HCT116 (cell line): ENCODE data around the gene GHDC. TPM values are rescaled to one million over a fixed set of nuclear protein-coding genes. Genes with fewer than 3 reads are reported as not detected.

Experiments
- ATAC-seq: fragments of 200-7000 bp; cut with Tn5 transposase; 2 replicates; pipeline ENCODE4 v1.9.1; 2020; ENCODE audit warnings: mild to moderate bottlenecking, moderate library complexity
- BruUV-seq: library from RNA; stranded (reverse); fragments of 400-500 nt; replicated peaks from 2 replicates; lab custom pipeline; 2021; lab: Mats Ljungman, UMichigan
- CTCF ChIA-PET: fragments of 300-600 bp; sonication (Branson Sonifier 250); formaldehyde crosslinking; loops from one replicate; lab custom pipeline; 2021; ENCODE audit warnings: antibody characterized with exemption; lab: Charles Lee
- POLR2A ChIA-PET: fragments of 300-600, 350-600 bp; sonication (Branson Sonifier 250); formaldehyde crosslinking; loops from one replicate; lab custom pipeline; 2021; ENCODE audit warnings: antibody characterized with exemption; lab: Charles Lee
- RAD21 ChIA-PET, 2 experiments: fragments of 300-600 bp; sonication (Branson Sonifier 250); formaldehyde crosslinking; loops; one replicate each; lab custom pipeline; 2023; ENCODE audit warnings: low total read pairs in 2 of 2; ENCODE audit not compliant: uncharacterized antibody in 2 of 2, unreplicated experiment in 2 of 2, low non-redundant PET in 1 of 2; lab: Charles Lee
- DNase-seq: peaks from one replicate; pipeline ENCODE4 v3.0.0-alpha.2; 2010; ENCODE audit warnings: low read depth, low spot score
- H2AFZ ChIP-seq: fragments of 200-600 bp; shearing (Covaris generic), sonication (generic); 2 replicates; pipeline ENCODE4 v1.6.1; 2017; ENCODE audit warnings: low read depth, mixed run types, mixed read lengths, antibody characterized with exemption, low read length; ENCODE audit not compliant: poor library complexity, severe bottlenecking
- H3K27ac ChIP-seq: 2 replicates; pipeline ENCODE4 v1.5.1; 2012; ENCODE audit warnings: low read depth, low read length
- H3K27me3 ChIP-seq: fragments of 200-600 bp; sonication (generic); 2 replicates; pipeline ENCODE4 v1.6.1; 2016; ENCODE audit warnings: mixed run types, low read length, mixed read lengths; ENCODE audit not compliant: insufficient read depth
- H3K36me3 ChIP-seq, 2 experiments: fragments of 200-500 bp in 1 of 2; fragments of 200-600 bp in 1 of 2; sonication (Bioruptor generic) in 1 of 2; sonication (generic) in 1 of 2; 2 replicates each; pipeline versions ENCODE4 v1.5.1 to v1.6.1; 2014 to 2016; ENCODE audit warnings: low read length in 2 of 2, inconsistent platforms in 1 of 2, mixed read lengths in 1 of 2, mixed run types in 1 of 2; ENCODE audit not compliant: insufficient read depth in 2 of 2, control insufficient read depth in 1 of 2
- H3K4me1 ChIP-seq, 2 experiments: fragments of 200-600 bp in 1 of 2; sonication (generic) in 1 of 2; 2 replicates each; pipeline versions ENCODE4 v1.5.1 to v1.6.1; 2012 to 2017; ENCODE audit warnings: low read length in 2 of 2, inconsistent platforms in 1 of 2, mild to moderate bottlenecking in 1 of 2, mixed read lengths in 1 of 2, mixed run types in 1 of 2, moderate library complexity in 1 of 2; ENCODE audit not compliant: insufficient read depth in 2 of 2, control insufficient read depth in 1 of 2
- H3K4me2 ChIP-seq: fragments of 200-600 bp; sonication (generic); 2 replicates; pipeline ENCODE4 v1.6.1; 2017; ENCODE audit warnings: mixed run types, low read length, mixed read lengths
- H3K4me3 ChIP-seq, 2 experiments: fragments of 200-600 bp in 1 of 2; sonication (generic) in 1 of 2; replicated peaks in 1 of 2; 2 replicates each; pipeline ENCODE4 v1.5.1; 2011 to 2016; ENCODE audit warnings: low read length in 2 of 2, control low read depth in 1 of 2, low read depth in 1 of 2, mild to moderate bottlenecking in 1 of 2, mixed read lengths in 1 of 2, mixed run types in 1 of 2
- H3K79me2 ChIP-seq: fragments of 200-600 bp; sonication (generic); 2 replicates; pipeline ENCODE4 v1.6.1; 2017; ENCODE audit warnings: mild to moderate bottlenecking, mixed run types, low read length, moderate library complexity, mixed read lengths; ENCODE audit not compliant: insufficient read depth
- H3K9ac ChIP-seq: fragments of 200-600 bp; sonication (generic); 2 replicates; pipeline ENCODE4 v1.6.1; 2016; ENCODE audit warnings: low read length, mixed read lengths
- H3K9me2 ChIP-seq: fragments of 200-600 bp; sonication (generic), shearing (Covaris generic); 2 replicates; pipeline ENCODE4 v1.6.1; 2017; ENCODE audit warnings: mixed run types, mild to moderate bottlenecking, moderate library complexity; ENCODE audit not compliant: insufficient read depth
- H3K9me3 ChIP-seq, 2 experiments: fragments of 200-500 bp in 1 of 2; fragments of 200-600 bp in 1 of 2; sonication (Bioruptor generic) in 1 of 2; sonication (generic) in 1 of 2; 2 replicates each; pipeline ENCODE4 v1.6.1; 2014 to 2017; ENCODE audit warnings: low read length in 2 of 2, mixed read lengths in 2 of 2, inconsistent platforms in 1 of 2, low read depth in 1 of 2, mild to moderate bottlenecking in 1 of 2, mixed run types in 1 of 2, moderate library complexity in 1 of 2; ENCODE audit not compliant: control insufficient read depth in 1 of 2, insufficient read depth in 1 of 2
- H4K20me1 ChIP-seq: fragments of 200-600 bp; sonication (generic), shearing (Covaris generic); 2 replicates; pipeline ENCODE4 v1.6.1; 2017; ENCODE audit warnings: mixed run types, mild to moderate bottlenecking, moderate library complexity; ENCODE audit not compliant: insufficient read depth
- CEBPB ChIP-seq: IDR thresholded peaks from 2 replicates; pipeline ENCODE4 v1.6.1; 2012; ENCODE audit warnings: low read depth
- EGR1 ChIP-seq: IDR thresholded peaks from 2 replicates; pipeline ENCODE4 v1.6.1; 2012; ENCODE audit warnings: low read depth
- ELF1 ChIP-seq: IDR thresholded peaks from 2 replicates; pipeline ENCODE4 v1.6.1; 2012; ENCODE audit warnings: low read depth, borderline replicate concordance
- EZH2 ChIP-seq: fragments of 200-600 bp; sonication (generic); IDR thresholded peaks from 2 replicates; pipeline ENCODE4 v1.6.1; 2017; ENCODE audit warnings: antibody characterized with exemption, mixed run types
- EZH2phosphoT487 ChIP-seq: fragments of 200-600 bp; IDR thresholded peaks from 2 replicates; pipeline ENCODE4 v1.6.1; 2018; ENCODE audit warnings: antibody characterized with exemption, borderline replicate concordance
- FOSL1 ChIP-seq: IDR thresholded peaks from 2 replicates; pipeline ENCODE4 v1.6.1; 2012; ENCODE audit warnings: low read depth
- JUND ChIP-seq: IDR thresholded peaks from 2 replicates; pipeline ENCODE4 v1.6.1; 2012
- POLR2A ChIP-seq: IDR thresholded peaks from 2 replicates; pipeline ENCODE4 v1.7.0; 2011; ENCODE audit warnings: borderline replicate concordance; ENCODE audit not compliant: insufficient read depth, insufficient read length; ENCODE audit errors: extremely low read depth
- SIN3A ChIP-seq: IDR thresholded peaks from 2 replicates; pipeline ENCODE4 v1.6.1; 2012; ENCODE audit warnings: low read depth
- SP1 ChIP-seq: IDR thresholded peaks from 2 replicates; pipeline ENCODE4 v1.6.1; 2012; ENCODE audit warnings: low read depth
- SRF ChIP-seq: IDR thresholded peaks from 2 replicates; pipeline ENCODE4 v1.6.1; 2012; ENCODE audit warnings: low read depth
- TCF7L2 ChIP-seq: IDR thresholded peaks from 2 replicates; pipeline ENCODE4 v1.7.0; 2011; ENCODE audit warnings: borderline replicate concordance, inconsistent platforms; ENCODE audit not compliant: insufficient read depth, insufficient read length; ENCODE audit errors: extremely low read depth
- ZNF274 ChIP-seq: fragments of 200-500 bp; sonication (Bioruptor generic); IDR thresholded peaks from 2 replicates; pipeline ENCODE4 v1.6.1; 2014; ENCODE audit warnings: mild to moderate bottlenecking, low read depth, low read length, inconsistent platforms
- intact Hi-C: fragments of 100-400 bp; cut with micrococcal nuclease; formaldehyde crosslinking; loops from 2 replicates; pipeline ENCODE4 v1.10.0; 2022
- total RNA-seq: library from RNA; stranded (reverse); gene quantifications from one replicate; pipeline ENCODE4 v1.2.1, GENCODE V29; 2021; ENCODE audit not compliant: unreplicated experiment
- TF ChIP-seq, protein P1 (sequence below): IDR thresholded peaks from 2 replicates; pipeline ENCODE4 v1.6.1; 2012
- TF ChIP-seq, protein P2 (sequence below), 3 experiments: fragments of 200-600 bp in 1 of 3; sonication (generic) in 1 of 3; IDR thresholded peaks in 2 of 3; conservative IDR thresholded peaks in 1 of 3; 2 replicates each; pipeline ENCODE4 v1.5.1; 2012 to 2017; ENCODE audit warnings: low read depth in 2 of 3, low read length in 2 of 3, antibody characterized with exemption in 1 of 3, borderline replicate concordance in 1 of 3, control low read depth in 1 of 3, mild to moderate bottlenecking in 1 of 3, mixed read lengths in 1 of 3, mixed run types in 1 of 3, moderate library complexity in 1 of 3; ENCODE audit not compliant: insufficient read depth in 1 of 3
- TF ChIP-seq, protein P3 (sequence below): IDR thresholded peaks from 2 replicates; pipeline ENCODE4 v1.6.1; 2011; ENCODE audit warnings: mild to moderate bottlenecking, low read length, moderate library complexity; ENCODE audit not compliant: insufficient replicate concordance; ENCODE audit errors: extremely low read depth
- TF ChIP-seq, protein P4 (sequence below): IDR thresholded peaks from 2 replicates; pipeline ENCODE4 v1.6.1; 2012
- TF ChIP-seq, protein P5 (sequence below): IDR thresholded peaks from 2 replicates; pipeline ENCODE4 v1.6.1; 2012; ENCODE audit warnings: low read depth

Gene GHDC
- total RNA-seq, 1 experiment from 2014 or later: 13.2 TPM

DNA sequence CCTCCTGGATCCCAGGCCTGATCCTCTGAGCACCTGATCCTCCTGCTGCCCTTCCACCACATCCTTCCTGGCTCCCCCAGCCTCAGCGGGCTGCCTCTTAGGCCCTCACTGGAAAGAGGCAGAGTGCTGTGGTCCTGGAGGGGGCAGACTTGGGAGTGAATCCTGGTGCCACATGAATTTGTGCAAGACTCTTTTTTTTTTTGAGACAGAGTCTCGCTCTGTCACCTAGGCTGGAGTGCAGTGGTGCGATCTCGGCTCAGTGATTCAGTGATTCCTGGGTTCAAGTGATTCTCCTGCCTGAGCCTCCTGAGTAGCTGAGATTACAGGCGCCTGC is 3.1 kb downstream of the GHDC start:
- DNase-seq (no peak), ATAC-seq (no peak)
- Histone ChIP-seq H3K27ac (no peak overlapping the region), H3K9me2 (no peaks in the 10 kb centered on the region), H3K36me3 (no peaks in the 10 kb centered on the region), H3K9me3 (no peaks in the 10 kb centered on the region), H3K4me1 (peaks cover 8 to 15% of the 10 kb centered on the region in 2 experiments; a peak in 3 of 4 replicates), H3K9ac (no peak overlapping the region), H3K4me3 (no peak overlapping the region), H3K79me2 (no peaks in the 10 kb centered on the region), H3K4me2 (no peak overlapping the region), H4K20me1 (no peaks in the 10 kb centered on the region), H3K27me3 (no peaks in the 10 kb centered on the region), H2AFZ (no peak overlapping the region)
- ChIA-PET RAD21 (no interaction called here), POLR2A (no interaction called here), CTCF (no interaction called here)
- no TSS peak for BruUV-seq
- intact Hi-C loops: no loop called here
- TF ChIP-seq CEBPB (no peak), SIN3A (no peak), POLR2A (no peak), EGR1 (no peak), JUND (no peak), TCF7L2 (no peak), ZNF274 (no peak), FOSL1 (no peak), SP1 (no peak), EZH2 (no peak), ELF1 (no peak), EZH2phosphoT487 (no peak), SRF (no peak)
- TF ChIP-seq, protein P1, sequence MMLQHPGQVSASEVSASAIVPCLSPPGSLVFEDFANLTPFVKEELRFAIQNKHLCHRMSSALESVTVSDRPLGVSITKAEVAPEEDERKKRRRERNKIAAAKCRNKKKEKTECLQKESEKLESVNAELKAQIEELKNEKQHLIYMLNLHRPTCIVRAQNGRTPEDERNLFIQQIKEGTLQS: no peak
- TF ChIP-seq, protein P2, sequence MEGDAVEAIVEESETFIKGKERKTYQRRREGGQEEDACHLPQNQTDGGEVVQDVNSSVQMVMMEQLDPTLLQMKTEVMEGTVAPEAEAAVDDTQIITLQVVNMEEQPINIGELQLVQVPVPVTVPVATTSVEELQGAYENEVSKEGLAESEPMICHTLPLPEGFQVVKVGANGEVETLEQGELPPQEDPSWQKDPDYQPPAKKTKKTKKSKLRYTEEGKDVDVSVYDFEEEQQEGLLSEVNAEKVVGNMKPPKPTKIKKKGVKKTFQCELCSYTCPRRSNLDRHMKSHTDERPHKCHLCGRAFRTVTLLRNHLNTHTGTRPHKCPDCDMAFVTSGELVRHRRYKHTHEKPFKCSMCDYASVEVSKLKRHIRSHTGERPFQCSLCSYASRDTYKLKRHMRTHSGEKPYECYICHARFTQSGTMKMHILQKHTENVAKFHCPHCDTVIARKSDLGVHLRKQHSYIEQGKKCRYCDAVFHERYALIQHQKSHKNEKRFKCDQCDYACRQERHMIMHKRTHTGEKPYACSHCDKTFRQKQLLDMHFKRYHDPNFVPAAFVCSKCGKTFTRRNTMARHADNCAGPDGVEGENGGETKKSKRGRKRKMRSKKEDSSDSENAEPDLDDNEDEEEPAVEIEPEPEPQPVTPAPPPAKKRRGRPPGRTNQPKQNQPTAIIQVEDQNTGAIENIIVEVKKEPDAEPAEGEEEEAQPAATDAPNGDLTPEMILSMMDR (IDR thresholded peaks at IDR 0.05 in 2 of 3, conservative IDR thresholded peaks at IDR 0.05 in 1 of 3; ENCODE audit: borderline replicate concordance in 1 of 3, insufficient read depth in 1 of 3, low read depth in 2 of 3, low read length in 2 of 3): no peak
- TF ChIP-seq, protein P3, sequence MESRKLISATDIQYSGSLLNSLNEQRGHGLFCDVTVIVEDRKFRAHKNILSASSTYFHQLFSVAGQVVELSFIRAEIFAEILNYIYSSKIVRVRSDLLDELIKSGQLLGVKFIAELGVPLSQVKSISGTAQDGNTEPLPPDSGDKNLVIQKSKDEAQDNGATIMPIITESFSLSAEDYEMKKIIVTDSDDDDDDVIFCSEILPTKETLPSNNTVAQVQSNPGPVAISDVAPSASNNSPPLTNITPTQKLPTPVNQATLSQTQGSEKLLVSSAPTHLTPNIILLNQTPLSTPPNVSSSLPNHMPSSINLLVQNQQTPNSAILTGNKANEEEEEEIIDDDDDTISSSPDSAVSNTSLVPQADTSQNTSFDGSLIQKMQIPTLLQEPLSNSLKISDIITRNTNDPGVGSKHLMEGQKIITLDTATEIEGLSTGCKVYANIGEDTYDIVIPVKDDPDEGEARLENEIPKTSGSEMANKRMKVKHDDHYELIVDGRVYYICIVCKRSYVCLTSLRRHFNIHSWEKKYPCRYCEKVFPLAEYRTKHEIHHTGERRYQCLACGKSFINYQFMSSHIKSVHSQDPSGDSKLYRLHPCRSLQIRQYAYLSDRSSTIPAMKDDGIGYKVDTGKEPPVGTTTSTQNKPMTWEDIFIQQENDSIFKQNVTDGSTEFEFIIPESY: no peak
- TF ChIP-seq, protein P4, sequence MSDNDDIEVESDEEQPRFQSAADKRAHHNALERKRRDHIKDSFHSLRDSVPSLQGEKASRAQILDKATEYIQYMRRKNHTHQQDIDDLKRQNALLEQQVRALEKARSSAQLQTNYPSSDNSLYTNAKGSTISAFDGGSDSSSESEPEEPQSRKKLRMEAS: no peak
- TF ChIP-seq, protein P5, sequence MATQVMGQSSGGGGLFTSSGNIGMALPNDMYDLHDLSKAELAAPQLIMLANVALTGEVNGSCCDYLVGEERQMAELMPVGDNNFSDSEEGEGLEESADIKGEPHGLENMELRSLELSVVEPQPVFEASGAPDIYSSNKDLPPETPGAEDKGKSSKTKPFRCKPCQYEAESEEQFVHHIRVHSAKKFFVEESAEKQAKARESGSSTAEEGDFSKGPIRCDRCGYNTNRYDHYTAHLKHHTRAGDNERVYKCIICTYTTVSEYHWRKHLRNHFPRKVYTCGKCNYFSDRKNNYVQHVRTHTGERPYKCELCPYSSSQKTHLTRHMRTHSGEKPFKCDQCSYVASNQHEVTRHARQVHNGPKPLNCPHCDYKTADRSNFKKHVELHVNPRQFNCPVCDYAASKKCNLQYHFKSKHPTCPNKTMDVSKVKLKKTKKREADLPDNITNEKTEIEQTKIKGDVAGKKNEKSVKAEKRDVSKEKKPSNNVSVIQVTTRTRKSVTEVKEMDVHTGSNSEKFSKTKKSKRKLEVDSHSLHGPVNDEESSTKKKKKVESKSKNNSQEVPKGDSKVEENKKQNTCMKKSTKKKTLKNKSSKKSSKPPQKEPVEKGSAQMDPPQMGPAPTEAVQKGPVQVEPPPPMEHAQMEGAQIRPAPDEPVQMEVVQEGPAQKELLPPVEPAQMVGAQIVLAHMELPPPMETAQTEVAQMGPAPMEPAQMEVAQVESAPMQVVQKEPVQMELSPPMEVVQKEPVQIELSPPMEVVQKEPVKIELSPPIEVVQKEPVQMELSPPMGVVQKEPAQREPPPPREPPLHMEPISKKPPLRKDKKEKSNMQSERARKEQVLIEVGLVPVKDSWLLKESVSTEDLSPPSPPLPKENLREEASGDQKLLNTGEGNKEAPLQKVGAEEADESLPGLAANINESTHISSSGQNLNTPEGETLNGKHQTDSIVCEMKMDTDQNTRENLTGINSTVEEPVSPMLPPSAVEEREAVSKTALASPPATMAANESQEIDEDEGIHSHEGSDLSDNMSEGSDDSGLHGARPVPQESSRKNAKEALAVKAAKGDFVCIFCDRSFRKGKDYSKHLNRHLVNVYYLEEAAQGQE: no peak
